PC-3 (cell line): ENCODE results near the gene SHPK.

Source experiments
- CTCF ChIP-seq: fragments of 300-600 bp; sonication (generic); conservative IDR thresholded peaks from 2 replicates; pipeline ENCODE4 v1.5.1; 2017; ENCODE audit warnings: antibody characterized with exemption, low read depth, mild to moderate bottlenecking, low read length
- EZH2 ChIP-seq: fragments of 300-600 bp; sonication (generic); IDR thresholded peaks from one replicate; pipeline ENCODE4 v1.6.1; 2017; ENCODE audit warnings: antibody characterized with exemption, mild to moderate bottlenecking, low read length; ENCODE audit not compliant: unreplicated experiment

GRCh38 chr17:3641717-3642486 lies 5.9 kb upstream of the SHPK start:
- TF ChIP-seq CTCF, result no peak
- TF ChIP-seq EZH2, result no peak
